SK-N-SH (cell line): Measurements from ENCODE around the gene ZNF225.

ENCODE experiments used
- EZH2phosphoT487 ChIP-seq: fragments of 200-600 bp; sonication (generic); IDR thresholded peaks from 2 replicates; pipeline ENCODE4 v1.6.1; 2017; ENCODE audit warnings: low read depth, mixed run types, mild to moderate bottlenecking, antibody characterized with exemption, moderate library complexity, borderline replicate concordance
- TF ChIP-seq, protein P1 (sequence below): fragments of 200-600 bp; sonication (generic); IDR thresholded peaks from 2 replicates; pipeline ENCODE4 v1.6.1; 2017; ENCODE audit warnings: antibody characterized with exemption, mild to moderate bottlenecking, moderate library complexity

- TF ChIP-seq, protein P1, sequence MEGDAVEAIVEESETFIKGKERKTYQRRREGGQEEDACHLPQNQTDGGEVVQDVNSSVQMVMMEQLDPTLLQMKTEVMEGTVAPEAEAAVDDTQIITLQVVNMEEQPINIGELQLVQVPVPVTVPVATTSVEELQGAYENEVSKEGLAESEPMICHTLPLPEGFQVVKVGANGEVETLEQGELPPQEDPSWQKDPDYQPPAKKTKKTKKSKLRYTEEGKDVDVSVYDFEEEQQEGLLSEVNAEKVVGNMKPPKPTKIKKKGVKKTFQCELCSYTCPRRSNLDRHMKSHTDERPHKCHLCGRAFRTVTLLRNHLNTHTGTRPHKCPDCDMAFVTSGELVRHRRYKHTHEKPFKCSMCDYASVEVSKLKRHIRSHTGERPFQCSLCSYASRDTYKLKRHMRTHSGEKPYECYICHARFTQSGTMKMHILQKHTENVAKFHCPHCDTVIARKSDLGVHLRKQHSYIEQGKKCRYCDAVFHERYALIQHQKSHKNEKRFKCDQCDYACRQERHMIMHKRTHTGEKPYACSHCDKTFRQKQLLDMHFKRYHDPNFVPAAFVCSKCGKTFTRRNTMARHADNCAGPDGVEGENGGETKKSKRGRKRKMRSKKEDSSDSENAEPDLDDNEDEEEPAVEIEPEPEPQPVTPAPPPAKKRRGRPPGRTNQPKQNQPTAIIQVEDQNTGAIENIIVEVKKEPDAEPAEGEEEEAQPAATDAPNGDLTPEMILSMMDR = no peak
- no peak for TF ChIP-seq EZH2phosphoT487
Observed at GRCh38 chr19:44113784-44114390, 688 bp downstream of the ZNF225 start.
